Psoas muscle (tissue), 8 donors: ENCODE measurements around the gene RFC4. TPM values are rescaled to one million over a fixed set of nuclear protein-coding genes. Genes with fewer than 3 reads are reported as not detected.
"Not testable (repeated sequence)": the region's sequence is repeated elsewhere in the genome, so short reads cannot be mapped to it uniquely, and the experiment has no call there.

ENCODE experiments used
- ATAC-seq, 4 donors: fragments of 200-7000 bp; cut with Tn5 transposase; one replicate each; pipeline ENCODE4 v1.9.1; 2020; ENCODE audit warnings: moderate library complexity in 3 of 4, mild to moderate bottlenecking in 2 of 4
- DNase-seq, 2 donors: peaks; one replicate each; pipeline ENCODE4 v3.0.0-alpha.2; 2020
- H3K27ac ChIP-seq: fragments of 200-600 bp; one replicate; pipeline ENCODE4 v1.8.0; 2022
- H3K27me3 ChIP-seq, 3 donors: fragments of 200-600 bp in 1 of 3; one replicate each; pipeline versions ENCODE4 v1.6.1 to v1.8.0; 2013 to 2022; ENCODE audit warnings: low read length in 2 of 3, mild to moderate bottlenecking in 2 of 3, moderate library complexity in 1 of 3; ENCODE audit not compliant: insufficient read depth in 3 of 3
- H3K36me3 ChIP-seq, 2 donors: fragments of 200-600 bp in 1 of 2; one replicate each; pipeline versions ENCODE4 v1.6.1 to v1.8.0; 2013 to 2022; ENCODE audit warnings: low read depth in 1 of 2, mild to moderate bottlenecking in 1 of 2, moderate library complexity in 1 of 2; ENCODE audit not compliant: insufficient read depth in 1 of 2
- H3K4me1 ChIP-seq: fragments of 200-600 bp; one replicate; pipeline ENCODE4 v1.8.0; 2022
- H3K4me3 ChIP-seq: fragments of 200-600 bp; one replicate; pipeline ENCODE4 v1.8.0; 2022; ENCODE audit warnings: mild to moderate bottlenecking
- H3K9me3 ChIP-seq: fragments of 200-600 bp; one replicate; pipeline ENCODE4 v1.8.0; 2022
- CTCF ChIP-seq: fragments of 200-600 bp; IDR thresholded peaks from one replicate; pipeline ENCODE4 v1.8.0; 2022; ENCODE audit warnings: antibody characterized with exemption
- WGBS, 3 donors: extraction: QIAGEN DNeasy Blood & Tissue Kit; methylation state at CpG; one replicate each; pipeline versions ENCODE4 v1.1.6 to v1.1.7; 2013; 5-methylcytosine and 5-hydroxymethylcytosine counted together
- intact Hi-C, 2 donors: fragments of 100-400 bp; cut with DNase I; formaldehyde crosslinking; loops; one replicate each; pipeline versions ENCODE4 v1.11.0 to v1.14.2; 2022
- polyA plus RNA-seq, 3 donors: library from polyadenylated mRNA; stranded (reverse); fragments of 200-250 nt; gene quantifications; one replicate each; pipeline ENCODE4 v1.2.3, GENCODE V29; 2013
- total RNA-seq, 4 donors: library from RNA; stranded (reverse); fragmentation: NEBNext Ultra II Directional in 2 of 4; extraction: Animal tissue kit (Norgen Biotek cat#: 25700) in 2 of 4; gene quantifications; one replicate each; pipeline versions ENCODE4 v1.2.1 to v1.2.4, GENCODE V29; 2021 to 2023
- donor health status: healthy with polysubstance abuse.
- donor health status: DM: no; HTN: no; CAD: no; lungs with moderate emphysema.
- donor health status: Bipolar disorder and iron deficiency.
- donor health status: healthy.
- donor health status: DM: yes; HTN: yes; CAD: no.
- donor health status: DM: no; HTN: no; CAD: no.
- donor health status: DM: no; HTN: no; CAD: no.
- donor health status: DM: yes; HTN: yes; CAD: no.

The RFC4 gene
- total and polyA plus RNA-seq, 7 donors: 3.4 to 20.6 (median 8.1) TPM

- H3K27me3 ChIP-seq: peaks cover 0 to 7% (median 0%) of the 10 kb centered on the region in 3 donors
- WGBS, 3 donors: 78 to 81% (median 81%) methylated on average over 4 of the region's 4 CpGs
- H3K4me1 ChIP-seq: no peaks in the 10 kb centered on the region
- no peaks in the 10 kb centered on the region for H3K9me3 ChIP-seq
- TF ChIP-seq CTCF: no peak
- H3K27ac ChIP-seq: no peak overlapping the region
- no peak for ATAC-seq
- no peak overlapping the region for H3K4me3 ChIP-seq
- H3K36me3 ChIP-seq: no peaks in the 10 kb centered on the region
- intact Hi-C loops: no loop called here
- DNase-seq: no peak
These were observed 7.8 kb upstream of the RFC4 start for GRCh38 chr3:186814100-186814499.

GRCh38 chr3:186811313-186811712 is 5.0 kb upstream of the RFC4 start:
- H3K36me3 ChIP-seq, DNase-seq, H3K9me3 ChIP-seq, H3K27me3 ChIP-seq, H3K4me1 ChIP-seq, intact Hi-C loops, H3K27ac ChIP-seq, H3K4me3 ChIP-seq, ATAC-seq: not testable (repeated sequence)
- 87 to 93% (median 91%) methylated on average over 11 to 15 of the region's 29 CpGs for WGBS, 3 donors

GRCh38 chr3:186810336-186810996 is 4.2 kb upstream of the RFC4 start:
- WGBS, 3 donors: 78 to 90% (median 80%) methylated on average over 5 of the region's 5 CpGs
- H3K4me3 ChIP-seq: no peak overlapping the region
- peaks cover 9% of the 10 kb centered on the region for H3K4me1 ChIP-seq
- intact Hi-C loops: no loop called here
- no peak for TF ChIP-seq CTCF
- no peak overlapping the region for H3K27ac ChIP-seq
- ATAC-seq (no peak), DNase-seq (no peak)
- no peaks in the 10 kb centered on the region for H3K9me3 ChIP-seq
- H3K27me3 ChIP-seq: peaks cover 0 to 7% (median 0%) of the 10 kb centered on the region in 3 donors
- H3K36me3 ChIP-seq: no peaks in the 10 kb centered on the region

- intact Hi-C loops: loop anchor here in 1 of 2 donors (10.0 kb wide), 1 partner anchor 882 kb away; no protein-coding TSS in a partner anchor
- Histone ChIP-seq H3K36me3 (peaks cover 0 to 19% of the 10 kb centered on the region in 2 donors), H3K4me1 (peaks cover 10% of the 10 kb centered on the region), H3K27ac (peak overlapping the region; percentile 94), H3K4me3 (peak overlapping the region; percentile 98), H3K9me3 (no peaks in the 10 kb centered on the region), H3K27me3 (no peaks in the 10 kb centered on the region)
- 47 to 57% (median 55%) methylated on average over 5 of the region's 5 CpGs for WGBS, 3 donors
- TF ChIP-seq CTCF: no peak
- DNase-seq (no peak), ATAC-seq (no peak)
These were observed 949 bp upstream of the RFC4 start for GRCh38 chr3:186807231-186807630.

- intact Hi-C loops: loop anchor here in 1 of 2 donors (10.0 kb wide), 1 partner anchor 879 kb away; no protein-coding TSS in a partner anchor
- H3K4me3 ChIP-seq, DNase-seq, H3K27ac ChIP-seq, H3K9me3 ChIP-seq, H3K27me3 ChIP-seq, ATAC-seq: not testable (repeated sequence)
- Histone ChIP-seq H3K36me3 (peaks cover 0 to 52% of the 10 kb centered on the region in 2 donors), H3K4me1 (peaks cover 10% of the 10 kb centered on the region)
- 89 to 91% (median 90%) methylated on average over 4 of the region's 4 CpGs for WGBS, 3 donors
These were observed 2.8 kb downstream of the RFC4 start for GRCh38 chr3:186803447-186803846.
